Mesendoderm (in vitro differentiated cells): Measurements from ENCODE around the gene PCDHA12.
"Not testable (repeated sequence)": the region's sequence is repeated elsewhere in the genome, so short reads cannot be mapped to it uniquely, and the experiment has no call there.

Experiments
- DNase-seq: peaks from one replicate; pipeline ENCODE4 v3.0.0; 2013
- H2AK5ac ChIP-seq: 2 replicates; pipeline ENCODE4 v1.6.1; 2013; ENCODE audit warnings: low read length, inconsistent platforms
- H2BK120ac ChIP-seq: 2 replicates; pipeline ENCODE4 v1.6.1; 2013; ENCODE audit warnings: low read depth, mild to moderate bottlenecking, low read length, moderate library complexity, mixed read lengths
- H2BK15ac ChIP-seq: replicated peaks from 2 replicates; pipeline ENCODE4 v1.6.1; 2013; ENCODE audit warnings: low read depth, mild to moderate bottlenecking, moderate library complexity
- H2BK5ac ChIP-seq: 2 replicates; pipeline ENCODE4 v1.6.1; 2013; ENCODE audit warnings: low read length, inconsistent platforms
- H3K18ac ChIP-seq: 2 replicates; pipeline ENCODE4 v1.6.1; 2013; ENCODE audit warnings: mild to moderate bottlenecking, low read length, mixed read lengths
- H3K23ac ChIP-seq: one replicate; pipeline ENCODE4 v1.6.1; 2013; ENCODE audit warnings: low read length
- H3K27ac ChIP-seq: 2 replicates; pipeline ENCODE4 v1.5.1; 2013; ENCODE audit warnings: low read depth, mild to moderate bottlenecking, inconsistent platforms, low read length, moderate library complexity
- H3K27me3 ChIP-seq: 2 replicates; pipeline ENCODE4 v1.6.1; 2013; ENCODE audit warnings: low read length, control low read depth, mild to moderate bottlenecking, inconsistent platforms; ENCODE audit not compliant: insufficient read depth, poor library complexity
- H3K36me3 ChIP-seq: 2 replicates; pipeline ENCODE4 v1.6.1; 2013; ENCODE audit warnings: low read length, inconsistent platforms; ENCODE audit not compliant: control insufficient read depth, insufficient read depth
- H3K4ac ChIP-seq: one replicate; pipeline ENCODE4 v1.6.1; 2013; ENCODE audit warnings: low read depth, mild to moderate bottlenecking, low read length, moderate library complexity
- H3K4me1 ChIP-seq: 2 replicates; pipeline ENCODE4 v1.6.1; 2013; ENCODE audit warnings: low read depth, low read length, inconsistent platforms; ENCODE audit not compliant: control insufficient read depth
- H3K4me2 ChIP-seq: 2 replicates; pipeline ENCODE4 v1.6.1; 2013; ENCODE audit warnings: low read length
- H3K4me3 ChIP-seq: 2 replicates; pipeline ENCODE4 v1.5.1; 2013; ENCODE audit warnings: mild to moderate bottlenecking, low read length
- H3K56ac ChIP-seq: one replicate; pipeline ENCODE4 v1.6.1; 2013; ENCODE audit warnings: low read length
- H3K79me1 ChIP-seq: 2 replicates; pipeline ENCODE4 v1.6.1; 2013; ENCODE audit warnings: low read length, inconsistent platforms
- H3K79me2 ChIP-seq: 2 replicates; pipeline ENCODE4 v1.6.1; 2013; ENCODE audit warnings: mild to moderate bottlenecking, low read length; ENCODE audit not compliant: control insufficient read depth, insufficient read depth
- H3K9ac ChIP-seq: 2 replicates; pipeline ENCODE4 v1.6.1; 2013; ENCODE audit warnings: low read length, inconsistent platforms
- H4K5ac ChIP-seq: one replicate; pipeline ENCODE4 v1.6.1; 2013; ENCODE audit warnings: low read length
- H4K8ac ChIP-seq: one replicate; pipeline ENCODE4 v1.6.1; 2013; ENCODE audit warnings: low read depth, mild to moderate bottlenecking, control low read depth, low read length, moderate library complexity
- WGBS: extraction: QIAGEN DNeasy Blood & Tissue Kit; methylation state at CpG from one replicate; pipeline ENCODE4 v1.1.7; 2013; ENCODE audit warnings: low lambda C conversion rate, missing lambda C conversion rate; ENCODE audit not compliant: insufficient coverage; ENCODE audit errors: extremely low coverage; 5-methylcytosine and 5-hydroxymethylcytosine counted together

Gene PCDHA12

DNA sequence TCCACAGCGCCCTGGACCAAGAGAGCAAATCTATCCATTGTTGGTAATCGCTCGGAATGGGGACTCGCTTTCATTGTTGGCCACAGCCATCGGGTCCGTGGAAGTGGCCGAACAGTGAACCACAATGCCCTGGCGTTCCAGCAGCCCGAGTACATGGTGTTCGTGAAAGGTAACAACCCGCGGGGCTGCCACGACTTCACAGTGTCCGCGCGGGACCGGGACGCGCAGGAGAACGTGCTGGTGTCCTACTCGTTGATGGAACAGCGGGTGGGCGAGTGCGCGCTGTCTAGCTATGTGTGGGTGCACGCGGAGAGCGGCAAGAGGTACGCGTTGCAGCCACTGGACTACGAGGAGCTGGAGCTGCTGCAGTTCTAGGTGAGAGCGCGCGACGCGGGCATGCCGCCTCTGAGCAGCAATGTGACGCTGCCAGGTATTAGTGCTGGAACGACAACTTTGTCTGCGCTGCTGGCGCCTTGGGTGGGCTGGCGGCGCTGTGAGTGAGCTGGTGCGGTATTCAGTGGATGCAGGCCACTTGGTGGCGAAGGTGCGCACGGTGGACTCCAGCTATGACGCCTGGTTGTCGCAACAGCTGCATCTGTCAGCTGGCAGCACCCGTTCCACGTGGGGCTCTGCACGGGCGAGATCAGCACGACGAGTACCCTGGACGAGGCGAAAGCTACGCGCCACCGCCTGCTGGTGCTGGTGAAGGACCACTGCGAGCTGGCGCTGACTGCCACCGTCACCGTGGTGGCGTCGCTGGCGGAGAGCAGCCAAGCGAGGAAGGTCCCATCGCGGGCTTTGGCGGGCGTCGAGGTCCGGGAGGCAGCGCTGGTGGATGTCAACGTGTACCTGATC lies 12.4 kb upstream of the PCDHA12 start:
- WGBS: no CpG with 5 or more reads among the region's 76 CpGs
- no peak overlapping the region for H2AK5ac ChIP-seq
- no peaks in the 10 kb centered on the region for H3K36me3 ChIP-seq

DNA sequence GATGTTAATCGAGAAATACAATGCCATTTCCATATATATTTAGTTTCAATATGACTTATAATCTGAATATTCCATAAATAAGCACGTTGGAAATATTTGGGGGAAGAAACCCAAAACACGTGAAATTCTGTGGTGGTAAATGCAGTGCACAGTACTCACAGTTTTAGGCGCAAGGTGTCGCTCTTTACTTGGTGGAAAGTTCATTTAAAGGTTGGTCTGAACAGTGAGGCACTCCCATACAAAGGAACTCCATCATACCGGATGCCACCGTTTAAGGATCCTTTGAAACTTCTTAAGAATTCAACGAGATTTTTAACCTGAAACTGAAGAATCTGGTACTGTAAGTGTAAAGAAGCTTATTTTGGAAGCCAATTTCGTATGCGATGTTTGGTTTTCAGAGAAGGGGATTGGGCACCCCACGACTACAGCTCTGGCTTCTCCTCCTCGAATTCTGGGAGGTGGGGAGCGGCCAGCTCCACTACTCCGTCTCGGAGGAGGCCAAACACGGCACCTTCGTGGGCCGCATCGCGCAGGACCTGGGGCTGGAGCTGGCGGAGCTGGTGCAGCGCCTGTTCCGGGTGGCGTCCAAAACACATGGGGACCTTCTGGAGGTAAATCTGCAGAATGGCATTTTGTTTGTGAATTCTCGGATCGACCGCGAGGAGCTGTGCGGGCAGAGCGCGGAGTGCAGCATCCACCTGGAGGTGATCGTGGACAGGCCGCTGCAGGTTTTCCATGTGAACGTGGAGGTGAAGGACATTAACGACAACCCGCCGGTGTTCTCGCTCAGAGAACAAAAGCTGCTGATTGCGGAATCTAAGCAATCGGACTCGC lies 6.2 kb upstream of the PCDHA12 start, which contains the start of gene PCDHA11:
PCDHA11 (plus strand) TSS at position 237 of the 834 bp plus-strand sequence; CDS start at position 384, 147 bp downstream.
- H2BK15ac ChIP-seq: no peak within 1 kb of the TSS
- no peak within 1 kb of the TSS for H4K5ac ChIP-seq
- H3K79me2 ChIP-seq: no peaks in the 10 kb centered on the region
- H2BK5ac ChIP-seq: no peak within 1 kb of the TSS
- peak within 1 kb of the TSS; percentile 65 for H3K9ac ChIP-seq
- peak within 1 kb of the TSS; percentile 41 for H3K4me3 ChIP-seq
- H3K27me3 ChIP-seq: no peaks in the 10 kb centered on the region
- peak within 1 kb of the TSS; percentile 68 for H3K56ac ChIP-seq
- no peak within 1 kb of the TSS for H2AK5ac ChIP-seq
- H3K18ac ChIP-seq: peak within 1 kb of the TSS; percentile 70
- H3K36me3 ChIP-seq: no peaks in the 10 kb centered on the region
- peak; percentile 84 for DNase-seq
- no peak within 1 kb of the TSS for H3K27ac ChIP-seq
- H3K79me1 ChIP-seq: no peaks in the 10 kb centered on the region
- WGBS: no CpG with 5 or more reads among the region's 41 CpGs
- no peak within 1 kb of the TSS for H4K8ac ChIP-seq
- no peak within 1 kb of the TSS for H2BK120ac ChIP-seq
- H3K4ac ChIP-seq: no peak within 1 kb of the TSS
- no peaks in the 10 kb centered on the region for H3K4me1 ChIP-seq
- H3K4me2 ChIP-seq: no peak within 1 kb of the TSS
- no peak within 1 kb of the TSS for H3K23ac ChIP-seq

More for the DNA sequence above, 12.4 kb upstream of the PCDHA12 start:
- no peak overlapping the region for H2BK120ac ChIP-seq
- H3K27ac ChIP-seq: no peak overlapping the region
- no peak overlapping the region for H3K18ac ChIP-seq
- H3K79me1 ChIP-seq: no peaks in the 10 kb centered on the region
- no peak overlapping the region for H3K4me2 ChIP-seq
- H3K9ac ChIP-seq: no peak overlapping the region
- no peak overlapping the region for H2BK15ac ChIP-seq
- no peak overlapping the region for H3K4ac ChIP-seq
- no peak for DNase-seq
- H4K5ac ChIP-seq: no peak overlapping the region
- H3K4me1 ChIP-seq: no peaks in the 10 kb centered on the region
- H3K79me2 ChIP-seq: no peaks in the 10 kb centered on the region
- H3K27me3 ChIP-seq: no peaks in the 10 kb centered on the region
- no peak overlapping the region for H3K4me3 ChIP-seq
- no peak overlapping the region for H2BK5ac ChIP-seq
- H3K23ac ChIP-seq: no peak overlapping the region
- H3K56ac ChIP-seq: no peak overlapping the region
- H4K8ac ChIP-seq: no peak overlapping the region

DNA sequence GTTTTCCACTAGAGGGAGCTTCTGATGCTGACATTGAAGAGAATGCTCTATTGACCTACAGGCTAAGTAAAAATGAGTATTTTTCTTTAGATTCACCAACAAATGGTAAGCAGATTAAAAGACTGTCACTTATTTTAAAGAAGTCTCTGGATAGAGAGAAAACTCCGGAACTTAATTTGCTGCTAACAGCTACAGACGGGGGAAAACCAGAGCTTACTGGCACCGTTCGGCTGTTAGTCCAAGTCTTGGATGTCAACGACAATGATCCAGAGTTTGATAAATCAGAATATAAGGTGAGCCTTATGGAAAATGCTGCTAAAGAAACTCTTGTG lies 5.6 kb upstream of the PCDHA12 start:
- Histone ChIP-seq H3K9ac (no peak overlapping the region), H3K36me3 (no peaks in the 10 kb centered on the region), H3K79me1 (no peaks in the 10 kb centered on the region), H2BK5ac (no peak overlapping the region), H2AK5ac (no peak overlapping the region), H3K18ac (no peak overlapping the region), H3K4me3 (no peak overlapping the region), H3K79me2 (no peaks in the 10 kb centered on the region), H2BK15ac (no peak overlapping the region), H3K27me3 (no peaks in the 10 kb centered on the region), H3K23ac (no peak overlapping the region), H3K56ac (no peak overlapping the region), H3K4ac (no peak overlapping the region), H4K5ac (no peak overlapping the region), H4K8ac (no peak overlapping the region), H3K27ac (no peak overlapping the region), H3K4me2 (no peak overlapping the region), H2BK120ac (no peak overlapping the region), H3K4me1 (no peaks in the 10 kb centered on the region)
- DNase-seq: no peak
- WGBS: no CpG with 5 or more reads among the region's 5 CpGs

DNA sequence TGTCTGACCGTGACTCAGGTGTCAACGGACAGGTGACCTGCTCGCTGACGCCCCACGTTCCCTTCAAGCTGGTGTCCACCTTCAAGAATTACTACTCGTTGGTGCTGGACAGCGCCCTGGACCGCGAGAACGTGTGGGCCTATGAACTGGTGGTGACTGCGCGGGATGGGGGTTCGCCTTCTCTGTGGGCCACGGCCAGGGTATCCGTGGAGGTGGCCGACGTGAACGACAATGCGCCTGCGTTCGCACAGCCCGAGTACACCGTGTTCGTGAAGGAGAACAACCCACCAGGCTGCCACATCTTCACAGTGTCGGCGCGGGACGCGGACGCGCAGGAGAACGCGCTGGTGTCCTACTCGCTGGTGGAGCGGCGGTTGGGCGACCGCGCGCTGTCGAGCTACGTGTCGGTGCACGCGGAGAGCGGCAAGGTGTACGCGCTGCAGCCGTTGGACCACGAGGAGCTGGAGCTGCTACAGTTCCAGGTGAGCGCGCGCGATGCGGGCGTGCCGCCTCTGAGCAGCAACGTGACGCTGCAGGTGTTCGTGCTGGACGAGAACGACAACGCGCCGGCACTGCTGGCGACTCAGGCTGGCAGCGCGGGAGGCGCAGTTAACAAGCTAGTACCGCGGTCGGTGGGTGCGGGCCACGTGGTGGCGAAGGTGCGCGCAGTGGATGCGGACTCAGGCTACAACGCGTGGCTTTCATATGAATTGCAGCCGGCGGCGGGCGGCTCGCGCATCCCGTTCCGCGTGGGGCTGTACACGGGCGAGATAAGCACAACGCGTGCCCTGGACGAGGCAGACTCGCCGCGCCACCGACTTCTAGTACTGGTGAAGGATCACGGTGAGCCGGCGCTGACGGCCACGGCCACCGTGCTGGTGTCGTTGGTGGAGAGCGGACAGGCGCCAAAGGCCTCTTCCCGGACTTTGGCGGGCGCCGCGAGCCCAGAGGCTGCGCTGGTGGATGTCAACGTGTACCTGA lies 4.6 kb upstream of the PCDHA12 start:
- Histone ChIP-seq H3K4me3 (no peak overlapping the region), H3K79me2 (no peaks in the 10 kb centered on the region), H3K56ac (no peak overlapping the region), H3K27ac (no peak overlapping the region), H3K4ac (no peak overlapping the region), H3K9ac (no peak overlapping the region), H2AK5ac (no peak overlapping the region), H2BK5ac (no peak overlapping the region), H3K27me3 (no peaks in the 10 kb centered on the region), H3K4me2 (no peak overlapping the region), H2BK15ac (no peak overlapping the region), H4K5ac (no peak overlapping the region), H4K8ac (no peak overlapping the region), H3K36me3 (no peaks in the 10 kb centered on the region), H3K18ac (no peak overlapping the region), H3K23ac (no peak overlapping the region), H3K4me1 (no peaks in the 10 kb centered on the region), H2BK120ac (no peak overlapping the region), H3K79me1 (no peaks in the 10 kb centered on the region)
- no CpG with 5 or more reads among the region's 114 CpGs for WGBS
- DNase-seq: no peak

DNA sequence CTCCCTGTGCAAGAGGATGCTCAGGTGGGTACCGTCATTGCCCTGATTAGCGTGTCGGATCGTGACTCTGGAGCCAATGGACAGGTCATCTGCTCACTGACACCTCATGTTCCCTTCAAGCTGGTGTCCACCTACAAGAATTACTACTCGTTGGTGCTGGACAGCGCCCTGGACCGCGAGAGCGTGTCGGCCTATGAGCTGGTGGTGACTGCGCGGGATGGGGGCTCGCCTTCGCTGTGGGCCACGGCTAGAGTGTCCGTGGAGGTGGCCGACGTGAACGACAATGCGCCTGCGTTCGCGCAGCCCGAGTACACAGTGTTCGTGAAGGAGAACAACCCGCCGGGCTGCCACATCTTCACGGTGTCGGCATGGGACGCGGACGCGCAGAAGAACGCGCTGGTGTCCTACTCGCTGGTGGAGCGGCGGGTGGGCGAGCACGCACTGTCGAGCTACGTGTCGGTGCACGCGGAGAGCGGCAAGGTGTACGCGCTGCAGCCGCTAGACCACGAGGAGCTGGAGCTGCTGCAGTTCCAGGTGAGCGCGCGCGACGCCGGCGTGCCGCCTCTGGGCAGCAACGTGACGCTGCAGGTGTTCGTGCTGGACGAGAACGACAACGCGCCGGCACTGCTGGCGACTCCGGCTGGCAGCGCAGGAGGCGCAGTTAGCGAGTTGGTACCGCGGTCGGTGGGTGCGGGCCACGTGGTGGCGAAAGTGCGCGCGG lies 1.6 kb downstream of the PCDHA12 start:
- not testable (repeated sequence) for H3K27me3 ChIP-seq, H2AK5ac ChIP-seq, H4K8ac ChIP-seq, H4K5ac ChIP-seq, H3K79me1 ChIP-seq, H3K56ac ChIP-seq, H2BK15ac ChIP-seq, H3K79me2 ChIP-seq, DNase-seq, H3K27ac ChIP-seq, H3K4ac ChIP-seq, H3K4me2 ChIP-seq, H2BK5ac ChIP-seq, H3K4me1 ChIP-seq, H3K9ac ChIP-seq, H3K36me3 ChIP-seq, H3K18ac ChIP-seq, H3K4me3 ChIP-seq, H2BK120ac ChIP-seq
- peak overlapping the region; percentile 16 for H3K23ac ChIP-seq
- no CpG with 5 or more reads among the region's 80 CpGs for WGBS
